Bronchial epithelial cell (primary cell): ENCODE measurements around the gene CSF1. TPM values are rescaled to one million over a fixed set of nuclear protein-coding genes. Genes with fewer than 3 reads are reported as not detected.

Source experiments
- DNase-seq: peaks from one replicate; pipeline ENCODE4 v3.0.0-alpha.2; 2010; ENCODE audit warnings: low read depth
- FAIRE-seq: peaks from 2 replicates; lab custom pipeline; 2011; peaks lifted over from hg19 to GRCh38; lab: Jason Lieb, UNC
- H3K27me3 ChIP-seq: 2 replicates; pipeline ENCODE4 v1.5.1; 2011; ENCODE audit warnings: low read length; ENCODE audit not compliant: control insufficient read depth, insufficient read depth
- H3K36me3 ChIP-seq: 2 replicates; pipeline ENCODE4 v1.5.1; 2011; ENCODE audit warnings: low read length; ENCODE audit not compliant: control insufficient read depth, insufficient read depth
- H3K4me3 ChIP-seq: 2 replicates; pipeline ENCODE4 v1.5.1; 2011; ENCODE audit warnings: mild to moderate bottlenecking, low read depth, low read length, control low read depth
- total RNA-seq: library from RNA; depleted of rRNA; stranded (reverse); fragments of >200 nt; gene quantifications from 2 replicates; pipeline ENCODE4 v1.2.1, GENCODE V29; 2014
- TF ChIP-seq, protein P1 (sequence below): IDR thresholded peaks from 2 replicates; pipeline ENCODE4 v1.5.1; 2011; ENCODE audit warnings: mild to moderate bottlenecking, moderate library complexity, low read length, control low read depth, inconsistent platforms; ENCODE audit not compliant: insufficient read depth, severe bottlenecking

The CSF1 gene
- total RNA-seq, 1 donor from 2014 or later: 1.1 TPM

DNA sequence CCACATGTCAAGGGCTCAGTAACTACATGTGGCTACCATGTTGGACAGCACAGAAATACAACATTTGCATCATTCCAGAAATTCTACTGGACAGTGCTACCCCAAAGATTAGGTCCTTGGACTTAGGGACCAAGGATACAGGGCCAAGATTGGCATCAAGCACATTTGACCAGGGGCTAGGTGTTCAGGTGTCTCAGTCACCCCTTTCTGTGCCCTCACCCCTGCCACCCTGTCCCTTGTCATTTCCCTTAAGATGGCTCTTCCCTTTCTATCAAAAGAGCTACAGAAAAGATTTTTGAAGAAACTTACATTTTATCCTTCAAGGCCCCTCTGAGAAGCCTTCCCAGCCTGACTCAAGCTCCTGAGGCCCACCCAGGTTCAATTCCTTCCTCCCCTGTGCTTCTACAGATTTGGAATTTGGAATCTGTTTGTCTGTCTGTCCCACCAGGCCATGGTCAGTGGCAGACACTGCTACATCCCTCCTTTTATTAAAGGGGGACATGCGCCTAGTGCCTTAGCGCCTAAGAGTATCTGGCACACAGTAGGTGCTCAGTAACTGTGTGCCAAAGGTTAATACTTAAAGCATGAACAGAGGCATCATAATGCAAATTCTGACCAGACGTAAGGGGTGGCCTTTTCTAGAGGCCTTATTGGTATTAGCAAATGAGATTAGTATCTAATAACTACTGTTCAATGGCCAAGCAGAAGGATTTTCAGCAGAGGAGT, 21.4 kb downstream of the CSF1 start:
- Histone ChIP-seq H3K36me3 (peaks cover 3% of the 10 kb centered on the region), H3K27me3 (no peaks in the 10 kb centered on the region), H3K4me3 (no peak overlapping the region)
- DNase-seq: no peak
- TF ChIP-seq, protein P1, sequence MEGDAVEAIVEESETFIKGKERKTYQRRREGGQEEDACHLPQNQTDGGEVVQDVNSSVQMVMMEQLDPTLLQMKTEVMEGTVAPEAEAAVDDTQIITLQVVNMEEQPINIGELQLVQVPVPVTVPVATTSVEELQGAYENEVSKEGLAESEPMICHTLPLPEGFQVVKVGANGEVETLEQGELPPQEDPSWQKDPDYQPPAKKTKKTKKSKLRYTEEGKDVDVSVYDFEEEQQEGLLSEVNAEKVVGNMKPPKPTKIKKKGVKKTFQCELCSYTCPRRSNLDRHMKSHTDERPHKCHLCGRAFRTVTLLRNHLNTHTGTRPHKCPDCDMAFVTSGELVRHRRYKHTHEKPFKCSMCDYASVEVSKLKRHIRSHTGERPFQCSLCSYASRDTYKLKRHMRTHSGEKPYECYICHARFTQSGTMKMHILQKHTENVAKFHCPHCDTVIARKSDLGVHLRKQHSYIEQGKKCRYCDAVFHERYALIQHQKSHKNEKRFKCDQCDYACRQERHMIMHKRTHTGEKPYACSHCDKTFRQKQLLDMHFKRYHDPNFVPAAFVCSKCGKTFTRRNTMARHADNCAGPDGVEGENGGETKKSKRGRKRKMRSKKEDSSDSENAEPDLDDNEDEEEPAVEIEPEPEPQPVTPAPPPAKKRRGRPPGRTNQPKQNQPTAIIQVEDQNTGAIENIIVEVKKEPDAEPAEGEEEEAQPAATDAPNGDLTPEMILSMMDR: no peak
- no peak for FAIRE-seq

DNA sequence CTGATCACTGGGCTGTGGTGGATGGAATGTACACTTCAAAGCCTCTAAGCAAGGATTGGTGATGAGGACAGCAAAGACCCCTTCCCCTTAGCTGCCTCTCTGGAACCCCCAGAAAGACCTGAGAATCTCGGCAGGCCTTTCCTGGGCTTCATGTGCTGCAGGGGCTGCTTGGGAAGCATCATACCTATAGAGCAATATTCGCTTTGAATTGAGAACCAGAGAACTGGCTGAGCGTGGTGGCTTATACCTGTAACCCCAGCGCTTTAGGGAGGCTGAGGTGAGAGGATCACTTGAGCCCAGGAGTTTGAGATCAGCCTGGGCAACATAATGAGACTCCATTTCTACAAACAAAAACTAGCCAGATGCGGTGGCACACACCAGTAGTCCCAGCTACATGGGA, 22.0 kb downstream of the CSF1 start:
- DNase-seq (no peak), FAIRE-seq (no peak)

DNA sequence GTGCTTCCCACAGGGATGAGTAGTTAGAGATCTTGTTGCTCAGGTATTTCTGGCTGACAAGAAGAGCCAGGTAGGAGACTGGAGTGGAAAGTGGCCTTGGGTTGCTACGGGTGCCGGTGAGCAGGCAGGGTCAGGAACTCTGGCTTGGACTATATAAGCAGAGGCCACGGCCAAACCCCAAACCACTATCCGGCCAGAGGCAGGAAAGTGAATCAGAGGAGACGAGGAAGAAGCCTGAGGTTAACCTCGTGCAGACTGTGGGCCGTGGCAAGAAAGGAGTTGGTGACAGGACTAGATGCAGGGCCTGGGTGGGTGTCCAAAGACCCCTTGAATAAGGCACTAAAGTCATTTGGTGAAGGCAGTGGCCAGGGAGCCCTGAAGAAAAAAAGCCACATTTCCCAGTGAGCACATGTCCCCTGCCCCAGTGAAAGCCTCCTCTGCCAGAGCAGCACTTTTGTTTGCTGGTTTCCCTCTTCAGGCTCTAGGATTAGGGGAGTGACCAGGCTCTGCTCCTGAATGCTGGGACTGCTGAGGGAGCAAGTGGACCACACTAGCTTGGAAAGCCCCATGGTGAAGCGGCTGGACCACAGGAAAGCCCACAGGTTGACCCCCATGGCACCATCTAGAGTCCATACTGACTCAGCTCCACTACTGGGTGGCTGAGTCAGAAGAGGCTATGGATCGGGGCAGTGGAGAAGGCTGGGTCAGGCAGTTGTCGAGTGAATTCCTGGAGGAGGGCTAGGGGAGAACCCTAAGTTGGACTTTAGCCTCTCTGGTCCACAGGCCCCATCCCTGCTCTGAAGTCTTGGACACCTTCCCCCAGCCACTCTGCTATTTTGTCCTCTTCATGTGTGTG, 23.4 kb downstream of the CSF1 start:
- Histone ChIP-seq H3K36me3 (peaks cover 3% of the 10 kb centered on the region), H3K4me3 (no peak overlapping the region), H3K27me3 (no peaks in the 10 kb centered on the region)
- DNase-seq (no peak), FAIRE-seq (no peak)
- TF ChIP-seq, protein P1: no peak

More for the DNA sequence above, 22.0 kb downstream of the CSF1 start:
- TF ChIP-seq, protein P1: no peak
- peaks cover 3% of the 10 kb centered on the region for H3K36me3 ChIP-seq
- H3K4me3 ChIP-seq: no peak overlapping the region
- H3K27me3 ChIP-seq: no peaks in the 10 kb centered on the region

DNA sequence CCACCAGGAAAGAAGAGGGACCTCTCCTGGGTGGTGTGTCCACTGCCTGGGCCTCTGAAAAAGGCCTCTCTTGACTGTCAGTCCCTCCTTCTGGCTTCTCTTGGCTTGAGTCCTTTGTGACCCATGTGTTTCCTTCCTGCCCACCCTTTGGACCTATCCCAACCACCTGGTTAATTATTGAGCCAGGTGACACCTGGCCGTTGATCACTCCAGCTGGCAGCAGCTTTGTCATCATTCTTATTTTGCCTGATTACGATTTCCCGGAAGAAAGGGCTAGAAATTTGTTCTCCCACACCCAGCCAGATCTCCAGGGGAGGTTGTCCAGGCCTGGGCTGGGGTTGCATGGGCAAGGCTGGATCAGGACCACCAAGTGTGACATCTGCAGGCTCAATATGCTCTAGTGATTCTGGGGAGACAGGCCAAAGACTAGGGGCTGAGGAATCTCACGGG, 24.8 kb downstream of the CSF1 start:
- FAIRE-seq: no peak
- no peak for DNase-seq
- Histone ChIP-seq H3K4me3 (no peak overlapping the region), H3K36me3 (no peaks in the 10 kb centered on the region), H3K27me3 (no peaks in the 10 kb centered on the region)
- TF ChIP-seq, protein P1: no peak

DNA sequence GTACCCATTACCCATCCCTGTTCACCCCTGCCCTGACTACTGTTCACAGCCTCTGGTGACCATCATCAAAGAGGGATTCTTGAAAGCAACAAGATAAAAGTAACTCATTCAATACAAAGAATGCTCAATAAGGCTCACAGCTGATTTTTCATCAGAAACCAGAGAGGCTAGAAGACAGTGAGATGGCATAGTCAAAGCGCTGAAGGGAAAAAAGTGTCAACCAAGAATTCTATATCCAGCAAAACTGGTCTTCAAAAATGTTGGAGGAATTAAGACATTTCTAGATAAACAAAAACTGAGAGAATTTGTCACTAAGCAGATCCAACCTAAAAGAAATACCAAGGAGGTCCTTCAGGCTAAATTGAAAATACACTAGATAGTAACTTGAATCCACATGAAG, 27.1 kb downstream of the CSF1 start:
- no peaks in the 10 kb centered on the region for H3K27me3 ChIP-seq
- no peak for FAIRE-seq
- DNase-seq: no peak
- no peak overlapping the region for H3K4me3 ChIP-seq
- no peaks in the 10 kb centered on the region for H3K36me3 ChIP-seq
- TF ChIP-seq, protein P1: no peak
